ENCODE results near the gene XRN1. TPM values are rescaled to one million over a fixed set of nuclear protein-coding genes. Genes with fewer than 3 reads are reported as not detected.
"Not testable (repeated sequence)": the region's sequence is repeated elsewhere in the genome, so short reads cannot be mapped to it uniquely, and the experiment has no call there.

Gene XRN1
- total and polyA plus RNA-seq, 7 donors = 5.4 to 45.7 (median 29.5) TPM

DNA sequence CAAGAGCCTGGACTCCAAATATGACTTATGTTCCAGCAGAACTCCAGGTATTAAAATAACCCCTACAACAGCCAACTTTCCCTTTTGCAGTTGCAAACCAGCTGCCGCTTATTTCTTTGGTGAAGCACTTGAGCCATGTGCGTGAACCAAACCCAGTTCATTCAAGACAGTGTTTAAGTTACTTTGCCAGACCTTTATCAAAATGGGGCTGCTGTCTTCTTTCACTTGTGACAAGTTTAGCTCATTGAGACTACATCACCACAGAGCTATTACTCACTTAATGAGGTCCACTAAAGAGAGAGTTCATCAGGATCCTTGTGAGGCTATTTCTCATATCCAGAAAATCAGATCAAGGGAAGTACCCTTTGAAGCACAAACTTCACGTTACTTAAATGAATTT lies 2.4 kb upstream of the XRN1 start:
- TF ChIP-seq, protein P1, sequence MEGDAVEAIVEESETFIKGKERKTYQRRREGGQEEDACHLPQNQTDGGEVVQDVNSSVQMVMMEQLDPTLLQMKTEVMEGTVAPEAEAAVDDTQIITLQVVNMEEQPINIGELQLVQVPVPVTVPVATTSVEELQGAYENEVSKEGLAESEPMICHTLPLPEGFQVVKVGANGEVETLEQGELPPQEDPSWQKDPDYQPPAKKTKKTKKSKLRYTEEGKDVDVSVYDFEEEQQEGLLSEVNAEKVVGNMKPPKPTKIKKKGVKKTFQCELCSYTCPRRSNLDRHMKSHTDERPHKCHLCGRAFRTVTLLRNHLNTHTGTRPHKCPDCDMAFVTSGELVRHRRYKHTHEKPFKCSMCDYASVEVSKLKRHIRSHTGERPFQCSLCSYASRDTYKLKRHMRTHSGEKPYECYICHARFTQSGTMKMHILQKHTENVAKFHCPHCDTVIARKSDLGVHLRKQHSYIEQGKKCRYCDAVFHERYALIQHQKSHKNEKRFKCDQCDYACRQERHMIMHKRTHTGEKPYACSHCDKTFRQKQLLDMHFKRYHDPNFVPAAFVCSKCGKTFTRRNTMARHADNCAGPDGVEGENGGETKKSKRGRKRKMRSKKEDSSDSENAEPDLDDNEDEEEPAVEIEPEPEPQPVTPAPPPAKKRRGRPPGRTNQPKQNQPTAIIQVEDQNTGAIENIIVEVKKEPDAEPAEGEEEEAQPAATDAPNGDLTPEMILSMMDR (IDR thresholded peaks at IDR 0.05) = no peak
- TF ChIP-seq EP300 (IDR thresholded peaks at IDR 0.05) (peak in 1 of 4 donors; percentile 18), POLR2AphosphoS5 (IDR thresholded peaks at IDR 0.05) (peak in 3 of 4 donors; percentile 46 to 73 (median 47)), POLR2A (IDR thresholded peaks at IDR 0.05) (no peak)
- intact Hi-C loops (cut with DNase I) = no loop called here
- Histone ChIP-seq H3K9me3 (no peaks in the 10 kb centered on the region), H3K27ac (peak overlapping the region in 2 of 4 donors; percentile 53 to 59), H3K36me3 (peaks cover 0 to 25% (median 4%) of the 10 kb centered on the region in 4 donors), H3K4me3 (no peak overlapping the region), H3K27me3 (no peaks in the 10 kb centered on the region), H3K4me1 (peaks cover 0 to 30% (median 23%) of the 10 kb centered on the region in 4 donors)
- no peak for DNase-seq
- WGBS, 2 donors = 95 to 96% methylated on average over 3 of the region's 3 CpGs

DNA sequence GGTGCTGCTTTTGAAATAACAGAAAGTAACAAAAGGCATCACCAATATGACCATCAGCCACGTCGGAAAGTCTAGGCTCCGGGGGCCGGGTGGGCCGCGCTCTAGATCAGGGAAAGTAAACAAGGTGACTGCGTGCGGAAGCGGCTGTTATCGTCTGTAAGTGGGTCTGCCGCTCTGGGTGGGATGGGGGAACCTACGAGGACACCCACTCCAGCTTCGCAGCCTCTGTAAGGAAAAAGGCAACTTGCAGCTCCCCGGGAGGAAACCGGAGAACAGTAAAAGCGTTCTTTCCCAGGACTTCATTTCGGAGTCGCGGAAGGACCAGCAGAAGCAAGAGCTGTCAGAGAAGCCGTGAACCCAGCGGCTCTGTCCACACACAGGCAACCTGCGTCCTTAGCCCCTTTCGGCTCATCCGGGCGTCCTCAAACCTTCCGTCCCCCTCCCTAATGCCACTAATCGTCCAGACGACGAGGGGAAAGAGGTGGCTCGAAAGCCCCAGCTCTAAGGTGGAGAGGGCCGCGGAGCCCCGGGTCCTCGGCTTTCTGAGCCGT lies 461 bp downstream of the XRN1 start:
- intact Hi-C loops (cut with DNase I) = loop anchor here (5.0 to 10.0 kb wide), 4 partner anchors 130 to 555 kb away; partner anchors contain the start of genes ATR, GK5, TRPC1 and U2SURP
- WGBS, 2 donors = 0 to 1% methylated on average over 35 of the region's 35 CpGs

DNA sequence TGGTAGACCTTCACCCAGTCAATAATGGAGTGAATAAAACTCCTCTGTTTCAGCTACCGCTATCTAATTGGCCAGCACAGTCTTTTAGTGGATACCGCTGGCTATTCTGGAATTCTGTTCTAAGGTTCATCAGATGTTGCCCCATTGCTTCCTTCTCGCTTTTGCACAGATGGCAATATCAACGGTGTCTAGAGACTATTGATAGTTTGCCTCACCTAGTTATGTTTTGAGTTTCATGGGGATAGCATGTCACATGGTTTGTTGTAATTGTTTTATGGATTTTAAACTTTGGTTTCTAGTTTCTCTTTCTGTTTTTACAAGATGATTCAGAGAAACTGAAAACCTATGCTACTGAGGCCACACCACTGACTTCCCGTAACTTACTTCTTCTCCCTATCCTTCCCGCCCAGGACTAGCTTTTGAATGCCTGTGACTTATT lies 2.0 kb downstream of the XRN1 start:
- H3K36me3 ChIP-seq = peaks cover 0 to 3% (median 0%) of the 10 kb centered on the region in 4 donors
- WGBS, 2 donors = 10 to 43% methylated on average over 6 of the region's 6 CpGs
- no peaks in the 10 kb centered on the region for H3K27me3 ChIP-seq
- H3K27ac ChIP-seq = peak overlapping the region in 1 of 4 donors; percentile 98
- no peak for TF ChIP-seq EP300 (IDR thresholded peaks at IDR 0.05)
- no peak for TF ChIP-seq POLR2AphosphoS5 (IDR thresholded peaks at IDR 0.05)
- TF ChIP-seq POLR2A (IDR thresholded peaks at IDR 0.05) = no peak
- TF ChIP-seq, protein P1 (IDR thresholded peaks at IDR 0.05) = no peak
- peak overlapping the region in 1 of 4 donors; percentile 80 for H3K4me3 ChIP-seq
- peaks cover 0 to 44% (median 36%) of the 10 kb centered on the region in 4 donors for H3K4me1 ChIP-seq
- intact Hi-C loops (cut with DNase I) = loop anchor here (5.0 to 10.0 kb wide), 4 partner anchors 131 to 556 kb away; partner anchors contain the start of genes ATR, GK5, TRPC1 and U2SURP
- no peaks in the 10 kb centered on the region for H3K9me3 ChIP-seq
- no peak for DNase-seq

More for the DNA sequence above, 461 bp downstream of the XRN1 start:
- peaks cover 0 to 44% (median 36%) of the 10 kb centered on the region in 4 donors for H3K4me1 ChIP-seq
- H3K27me3 ChIP-seq = no peaks in the 10 kb centered on the region
- peak; percentile 68 for DNase-seq
- no peak for TF ChIP-seq POLR2AphosphoS5 (IDR thresholded peaks at IDR 0.05)
- TF ChIP-seq, protein P1 (IDR thresholded peaks at IDR 0.05) = no peak
- TF ChIP-seq EP300 (IDR thresholded peaks at IDR 0.05) = no peak
- TF ChIP-seq POLR2A (IDR thresholded peaks at IDR 0.05) = no peak
- H3K4me3 ChIP-seq = peak overlapping the region; percentile 80 to 97 (median 90)
- H3K36me3 ChIP-seq = peaks cover 0 to 18% (median 3%) of the 10 kb centered on the region in 4 donors
- no peaks in the 10 kb centered on the region for H3K9me3 ChIP-seq
- peak overlapping the region; percentile 96 to 98 (median 98) for H3K27ac ChIP-seq

DNA sequence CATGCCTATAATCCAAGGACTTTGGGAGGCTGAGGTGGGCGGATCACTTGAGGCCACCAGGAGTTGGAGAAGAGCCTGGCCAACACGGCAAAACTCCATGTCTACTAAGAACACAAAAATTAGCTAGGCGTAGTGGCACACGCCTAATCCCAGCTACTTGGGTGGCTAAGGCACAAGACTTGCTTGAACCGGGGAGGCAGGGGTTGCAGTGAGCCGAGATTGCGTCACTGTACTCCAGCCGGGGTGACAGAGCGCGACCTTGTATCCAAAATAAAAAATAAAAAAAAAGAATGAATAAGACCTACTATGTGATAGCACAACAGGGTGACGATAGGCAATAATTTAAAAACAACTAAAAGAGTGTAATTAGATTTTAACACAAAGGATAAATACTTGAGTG lies 3.5 kb downstream of the XRN1 start:
- Histone ChIP-seq H3K4me3 (no peak overlapping the region), H3K36me3 (no peaks in the 10 kb centered on the region), H3K9me3 (no peaks in the 10 kb centered on the region), H3K4me1 (peaks cover 0 to 44% (median 33%) of the 10 kb centered on the region in 4 donors), H3K27me3 (no peaks in the 10 kb centered on the region), H3K27ac (no peak overlapping the region)
- TF ChIP-seq, protein P1 (IDR thresholded peaks at IDR 0.05) = no peak
- TF ChIP-seq EP300 (IDR thresholded peaks at IDR 0.05) (no peak), POLR2AphosphoS5 (IDR thresholded peaks at IDR 0.05) (no peak), POLR2A (IDR thresholded peaks at IDR 0.05) (no peak)
- 97% methylated on average over 11 of the region's 11 CpGs for WGBS, 2 donors
- DNase-seq = no peak
- intact Hi-C loops (cut with DNase I) = loop anchor here (10.0 kb wide), 1 partner anchor 220 kb away; the partner anchor contains the start of gene GK5

DNA sequence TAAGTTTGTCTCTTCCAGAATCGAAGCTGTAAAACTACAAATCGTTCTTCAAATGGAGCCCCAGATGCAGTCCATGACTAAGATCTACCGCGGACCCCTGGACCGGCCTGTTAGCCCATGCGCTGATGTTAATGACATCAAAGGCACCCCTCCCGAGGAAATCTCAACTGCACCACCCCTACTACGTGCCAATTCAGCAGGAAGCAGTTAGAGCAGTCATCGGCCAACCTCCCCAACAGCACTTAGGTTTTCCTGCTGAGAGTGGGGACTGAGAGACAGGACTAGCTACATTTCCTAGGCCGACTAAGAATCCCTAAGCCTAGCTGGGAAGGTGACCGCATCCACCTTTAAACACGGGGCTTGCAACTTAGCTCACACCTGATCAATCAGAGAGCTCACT lies 4.8 kb downstream of the XRN1 start:
- 97% methylated on average over 12 of the region's 12 CpGs for WGBS, 2 donors
- H3K36me3 ChIP-seq, H3K4me3 ChIP-seq, H3K9me3 ChIP-seq, DNase-seq, H3K27ac ChIP-seq, H3K27me3 ChIP-seq: not testable (repeated sequence)
- intact Hi-C loops (cut with DNase I) = loop anchor here (10.0 kb wide), 1 partner anchor 218 kb away; the partner anchor contains the start of gene GK5
- H3K4me1 ChIP-seq = peaks cover 0 to 38% (median 26%) of the 10 kb centered on the region in 4 donors

DNA sequence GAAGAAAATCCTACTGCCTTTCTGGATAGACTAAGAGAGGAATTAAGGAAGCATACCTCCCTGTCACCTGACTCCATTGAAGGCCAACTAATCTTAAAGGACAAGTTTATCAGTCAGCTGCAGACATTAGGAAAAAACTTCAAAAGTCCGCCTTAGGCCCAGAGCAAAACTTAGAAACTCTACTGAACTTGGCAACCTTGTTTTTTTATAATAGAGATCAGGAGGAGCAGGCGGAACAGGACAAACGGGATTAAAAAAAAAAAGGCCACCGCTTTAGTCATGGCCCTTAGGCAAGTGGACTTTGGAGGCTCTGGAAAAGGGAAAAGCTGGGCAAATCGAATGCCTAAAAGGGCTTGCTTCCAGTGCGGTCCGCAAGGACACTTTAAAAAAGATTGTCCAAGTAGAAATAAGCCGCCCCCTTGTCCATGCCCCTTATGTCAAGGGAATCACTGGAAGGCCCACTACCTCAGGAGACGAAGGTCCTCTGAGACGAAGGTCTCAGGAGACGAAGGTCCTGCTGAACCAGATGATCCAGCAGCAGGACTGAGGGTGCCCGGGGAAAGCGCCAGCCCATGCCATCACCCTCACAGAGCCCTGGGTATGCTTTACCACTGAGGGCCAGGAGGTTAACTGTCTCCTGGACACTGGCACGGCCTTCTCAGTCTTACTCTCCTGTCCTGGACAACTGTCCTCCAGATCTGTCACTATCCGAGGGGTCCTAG lies 8.2 kb downstream of the XRN1 start:
- intact Hi-C loops (cut with DNase I) = loop anchor here (10.0 kb wide), 1 partner anchor 215 kb away; the partner anchor contains the start of gene GK5
- DNase-seq, H3K4me3 ChIP-seq, H3K36me3 ChIP-seq, H3K27me3 ChIP-seq, H3K27ac ChIP-seq, H3K9me3 ChIP-seq: not testable (repeated sequence)
- 90 to 94% methylated on average over 15 of the region's 15 CpGs for WGBS, 2 donors
- peaks cover 0 to 17% (median 7%) of the 10 kb centered on the region in 4 donors for H3K4me1 ChIP-seq

DNA sequence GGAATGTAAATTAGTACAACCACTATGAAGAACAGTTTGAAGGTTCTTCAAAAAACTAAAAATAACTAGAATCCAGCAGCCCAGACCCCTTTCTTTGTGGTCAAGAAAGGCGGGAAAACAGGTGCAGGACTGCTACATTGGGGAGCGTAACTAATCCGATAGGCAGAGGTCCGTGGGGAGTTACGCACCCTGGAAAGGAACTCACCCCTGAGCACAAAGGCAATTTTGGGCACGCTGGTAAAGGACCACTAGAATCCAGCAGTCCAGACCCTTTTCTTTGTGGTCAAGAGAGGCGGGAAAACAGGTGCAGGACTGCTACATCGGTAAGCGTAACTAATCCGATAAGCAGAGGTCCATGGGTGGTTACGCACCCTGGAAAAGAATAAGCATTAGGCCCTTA lies 9.7 kb downstream of the XRN1 start:
- H3K4me3 ChIP-seq; DNase-seq; H3K36me3 ChIP-seq; H3K27me3 ChIP-seq; intact Hi-C loops (cut with DNase I); H3K27ac ChIP-seq; H3K9me3 ChIP-seq; H3K4me1 ChIP-seq: not testable (repeated sequence)
- WGBS, 2 donors = 98% methylated on average over 11 of the region's 11 CpGs
